Brain microvascular endothelial cell (primary cell): ENCODE measurements around the gene BLOC1S5.

Source experiments
- DNase-seq: peaks from one replicate; pipeline ENCODE4 v3.0.0-alpha.2; 2020
- H3K27ac ChIP-seq: fragments of 250-450 bp; sonication (Bioruptor Pico); 2 replicates; pipeline ENCODE4 v1.5.1; 2020; ENCODE audit warnings: mild to moderate bottlenecking, moderate library complexity
- H3K27me3 ChIP-seq: fragments of 250-450 bp; sonication (Bioruptor Pico); replicated peaks from 2 replicates; pipeline ENCODE4 v1.5.1; 2020; ENCODE audit warnings: mild to moderate bottlenecking
- H3K36me3 ChIP-seq: fragments of 250-450 bp; sonication (Bioruptor Pico); replicated peaks from 2 replicates; pipeline ENCODE4 v1.5.1; 2020; ENCODE audit warnings: mild to moderate bottlenecking
- H3K4me3 ChIP-seq: 2 replicates; pipeline ENCODE4 v1.5.1; 2011; ENCODE audit warnings: low read depth, mild to moderate bottlenecking, control low read depth, low read length, moderate library complexity
- in situ Hi-C: cut with HindIII; loops from 2 replicates; pipeline ENCODE4 v1.10.0; 2017; ENCODE audit warnings: low sequenced_read_pairs, low pct_ligation_motif_present
- TF ChIP-seq, protein P1 (sequence below): IDR thresholded peaks from 2 replicates; pipeline ENCODE4 v1.5.1; 2011; ENCODE audit warnings: low read depth, mild to moderate bottlenecking, moderate library complexity, low read length, control low read depth, inconsistent platforms; ENCODE audit errors: missing control alignments

BLOC1S5 gene

DNA sequence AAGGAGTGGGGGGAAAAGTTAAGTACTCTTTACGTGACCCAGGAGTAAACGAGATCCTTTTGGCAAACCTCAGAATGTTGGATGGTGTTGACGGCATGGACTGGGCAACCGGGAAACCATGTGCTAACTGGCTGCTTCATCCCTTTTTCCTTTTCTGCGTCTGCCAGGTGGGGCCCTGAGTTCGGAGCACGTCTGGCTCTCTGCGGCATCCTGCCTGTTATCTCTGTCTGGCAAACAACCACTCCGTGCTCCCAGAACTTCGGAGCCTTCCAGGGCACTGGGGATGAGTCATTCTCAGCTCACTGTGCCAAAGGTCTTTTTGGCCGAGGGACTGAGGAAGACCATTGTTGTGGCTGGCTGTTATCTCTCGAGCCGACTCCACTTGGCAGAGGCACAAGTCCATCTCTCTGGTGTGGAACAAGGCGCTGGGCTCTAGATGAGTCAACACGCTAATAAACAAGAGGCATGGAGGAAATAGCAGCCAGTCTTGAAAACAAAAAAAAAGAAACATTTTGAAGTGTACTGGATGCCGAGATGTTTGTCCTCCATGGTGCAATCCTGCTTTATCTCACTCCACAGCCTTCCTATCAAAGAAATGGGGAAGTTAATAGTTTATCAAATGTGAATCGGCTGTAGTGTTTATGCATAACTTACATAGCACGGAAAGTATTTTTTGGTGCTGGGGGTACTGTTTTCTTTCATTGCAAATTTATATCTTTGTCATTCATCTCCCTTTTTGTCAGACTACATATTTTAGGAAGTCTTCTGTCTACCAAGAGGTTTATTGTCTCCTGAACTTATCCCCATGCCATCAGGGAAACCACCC, 89.0 kb downstream of the BLOC1S5 start:
- TF ChIP-seq, protein P1, sequence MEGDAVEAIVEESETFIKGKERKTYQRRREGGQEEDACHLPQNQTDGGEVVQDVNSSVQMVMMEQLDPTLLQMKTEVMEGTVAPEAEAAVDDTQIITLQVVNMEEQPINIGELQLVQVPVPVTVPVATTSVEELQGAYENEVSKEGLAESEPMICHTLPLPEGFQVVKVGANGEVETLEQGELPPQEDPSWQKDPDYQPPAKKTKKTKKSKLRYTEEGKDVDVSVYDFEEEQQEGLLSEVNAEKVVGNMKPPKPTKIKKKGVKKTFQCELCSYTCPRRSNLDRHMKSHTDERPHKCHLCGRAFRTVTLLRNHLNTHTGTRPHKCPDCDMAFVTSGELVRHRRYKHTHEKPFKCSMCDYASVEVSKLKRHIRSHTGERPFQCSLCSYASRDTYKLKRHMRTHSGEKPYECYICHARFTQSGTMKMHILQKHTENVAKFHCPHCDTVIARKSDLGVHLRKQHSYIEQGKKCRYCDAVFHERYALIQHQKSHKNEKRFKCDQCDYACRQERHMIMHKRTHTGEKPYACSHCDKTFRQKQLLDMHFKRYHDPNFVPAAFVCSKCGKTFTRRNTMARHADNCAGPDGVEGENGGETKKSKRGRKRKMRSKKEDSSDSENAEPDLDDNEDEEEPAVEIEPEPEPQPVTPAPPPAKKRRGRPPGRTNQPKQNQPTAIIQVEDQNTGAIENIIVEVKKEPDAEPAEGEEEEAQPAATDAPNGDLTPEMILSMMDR, result no peak
- no peaks in the 10 kb centered on the region for H3K36me3 ChIP-seq
- peak; percentile 96 for DNase-seq
- H3K4me3 ChIP-seq, result no peak overlapping the region
- H3K27ac ChIP-seq, result no peak overlapping the region
- in situ Hi-C loops, result no loop called here
- H3K27me3 ChIP-seq, result no peaks in the 10 kb centered on the region

DNA sequence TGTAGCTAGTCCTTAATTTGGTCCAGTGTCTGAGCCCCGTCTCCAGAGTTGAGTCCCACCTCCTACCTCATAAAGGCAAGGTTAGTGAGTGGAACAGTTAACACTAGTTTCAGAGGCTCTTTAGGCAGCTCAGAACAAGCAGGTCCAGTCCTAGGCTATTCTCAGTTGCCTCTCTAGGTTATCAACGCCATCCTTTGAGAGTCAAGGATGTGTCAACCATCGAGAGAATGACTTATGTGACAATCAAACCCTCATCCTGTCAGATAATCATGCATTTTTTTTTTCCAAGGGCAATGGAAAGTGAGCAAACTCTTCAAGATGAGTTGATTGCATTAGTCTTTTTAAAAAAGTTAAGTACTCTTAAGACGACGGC, 89.6 kb downstream of the BLOC1S5 start:
- TF ChIP-seq, protein P1, result no peak
- in situ Hi-C loops, result no loop called here
- no peak for DNase-seq
- Histone ChIP-seq H3K4me3 (no peak overlapping the region), H3K36me3 (no peaks in the 10 kb centered on the region), H3K27ac (no peak overlapping the region), H3K27me3 (no peaks in the 10 kb centered on the region)

DNA sequence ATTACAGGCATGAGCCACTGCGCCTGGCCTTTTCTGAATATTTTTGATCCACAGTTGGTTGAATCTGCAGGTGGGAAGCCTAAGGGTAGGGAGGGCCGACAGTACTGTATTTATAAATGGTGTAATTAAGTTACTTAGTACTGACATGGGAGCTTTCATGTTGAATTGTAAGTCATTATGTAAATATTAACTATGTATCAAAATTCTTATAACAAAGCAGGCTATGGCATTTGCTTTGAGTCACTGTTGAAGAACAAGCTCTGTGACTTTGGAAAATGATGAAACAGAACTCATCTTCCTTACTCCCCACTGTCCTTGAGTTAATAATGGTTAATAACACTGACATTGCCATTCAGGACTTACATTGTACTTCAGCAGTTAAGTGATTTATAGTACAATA, 90.6 kb downstream of the BLOC1S5 start:
- Histone ChIP-seq H3K27ac (no peak overlapping the region), H3K27me3 (no peaks in the 10 kb centered on the region), H3K36me3 (no peaks in the 10 kb centered on the region), H3K4me3 (no peak overlapping the region)
- in situ Hi-C loops, result no loop called here
- TF ChIP-seq, protein P1, result no peak
- no peak for DNase-seq

DNA sequence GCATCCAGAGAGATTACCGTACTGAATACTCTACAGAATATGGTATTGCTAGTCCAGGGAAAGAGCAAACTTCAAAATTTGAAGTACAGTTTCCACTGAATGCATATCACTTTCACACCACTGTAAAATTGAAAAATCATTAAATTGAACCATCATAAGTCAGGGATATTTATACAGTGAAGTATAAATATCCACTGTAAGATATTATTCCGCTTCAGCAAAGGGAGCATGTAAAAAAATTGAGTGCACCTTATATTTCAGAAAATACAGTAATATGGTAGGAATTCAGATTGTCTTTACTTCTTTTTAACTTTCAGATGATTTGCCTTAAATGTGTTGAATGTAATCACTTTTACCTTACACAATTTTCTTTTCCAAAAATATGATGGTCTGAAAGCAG, 92.7 kb downstream of the BLOC1S5 start:
- in situ Hi-C loops, result no loop called here
- no peaks in the 10 kb centered on the region for H3K36me3 ChIP-seq
- no peak overlapping the region for H3K4me3 ChIP-seq
- no peak overlapping the region for H3K27ac ChIP-seq
- TF ChIP-seq, protein P1, result no peak
- no peaks in the 10 kb centered on the region for H3K27me3 ChIP-seq
- DNase-seq, result no peak

DNA sequence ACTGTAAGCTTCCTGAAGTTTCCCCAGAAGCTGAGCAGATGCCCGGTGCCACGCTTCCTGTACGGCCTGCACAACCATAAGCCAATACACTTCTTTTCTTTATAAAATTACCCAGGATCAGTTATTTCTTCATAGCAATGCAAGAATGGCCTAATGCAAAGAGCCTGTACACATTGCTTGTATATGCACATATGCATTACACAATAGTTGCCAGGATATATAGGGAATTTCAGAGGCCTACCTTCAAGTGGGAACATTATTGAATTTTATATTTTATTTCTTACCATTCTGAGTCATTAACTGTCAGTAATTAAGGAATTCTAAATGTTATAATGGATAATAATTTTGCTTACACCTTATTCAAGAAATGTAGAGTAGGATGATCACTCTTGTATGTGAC, 93.6 kb downstream of the BLOC1S5 start:
- Histone ChIP-seq H3K27me3 (no peaks in the 10 kb centered on the region), H3K27ac (no peak overlapping the region), H3K36me3 (no peaks in the 10 kb centered on the region), H3K4me3 (no peak overlapping the region)
- TF ChIP-seq, protein P1, result no peak
- no peak for DNase-seq
- in situ Hi-C loops, result no loop called here
